Neural progenitor cell (in vitro differentiated cells): ENCODE data around the gene LRRC36.

Experiments used
- CTCF ChIP-seq: fragments of 200-600 bp; sonication (generic); IDR thresholded peaks from 2 replicates; pipeline ENCODE4 v1.5.1; 2017; ENCODE audit warnings: antibody characterized with exemption, mild to moderate bottlenecking
- EZH2 ChIP-seq: fragments of 200-600 bp; sonication (generic); IDR thresholded peaks from 2 replicates; pipeline ENCODE4 v1.6.1; 2017; ENCODE audit warnings: antibody characterized with exemption, mild to moderate bottlenecking, moderate library complexity
- EZH2phosphoT487 ChIP-seq: fragments of 200-600 bp; sonication (generic); IDR thresholded peaks from 2 replicates; pipeline ENCODE4 v1.6.1; 2017; ENCODE audit warnings: antibody characterized with exemption

DNA sequence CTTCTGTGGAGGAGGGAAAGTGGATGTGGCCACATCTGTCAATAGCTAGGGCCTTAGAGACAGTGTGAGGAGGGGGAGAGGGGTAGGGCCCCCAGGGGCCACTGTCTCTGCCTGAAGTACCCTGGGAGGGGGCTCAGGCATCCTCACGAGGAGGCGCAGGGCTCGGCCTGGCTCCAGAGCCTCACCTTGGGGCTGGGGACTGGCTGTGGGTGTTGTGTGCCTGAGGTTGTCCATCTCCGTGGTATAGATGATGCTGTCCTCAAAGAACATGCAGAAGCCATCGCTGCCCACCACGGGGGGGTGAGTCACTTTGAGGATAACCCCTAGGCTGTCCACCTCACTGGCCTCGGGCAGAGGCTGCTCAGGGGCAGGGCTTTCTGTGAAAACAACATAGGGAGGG lies 35.2 kb upstream of the LRRC36 start:
- TF ChIP-seq CTCF (no peak), EZH2 (no peak), EZH2phosphoT487 (no peak)
